ENCODE measurements around the gene MAP3K3. TPM values are rescaled to one million over a fixed set of nuclear protein-coding genes. Genes with fewer than 3 reads are reported as not detected.

Gene MAP3K3
- total and polyA plus RNA-seq, 9 of the 15 experiments (the other 6 are each of a cell fraction or from before 2014, with no cell fraction given): 0.69 to 16.5 (median 12.1) TPM

DNA sequence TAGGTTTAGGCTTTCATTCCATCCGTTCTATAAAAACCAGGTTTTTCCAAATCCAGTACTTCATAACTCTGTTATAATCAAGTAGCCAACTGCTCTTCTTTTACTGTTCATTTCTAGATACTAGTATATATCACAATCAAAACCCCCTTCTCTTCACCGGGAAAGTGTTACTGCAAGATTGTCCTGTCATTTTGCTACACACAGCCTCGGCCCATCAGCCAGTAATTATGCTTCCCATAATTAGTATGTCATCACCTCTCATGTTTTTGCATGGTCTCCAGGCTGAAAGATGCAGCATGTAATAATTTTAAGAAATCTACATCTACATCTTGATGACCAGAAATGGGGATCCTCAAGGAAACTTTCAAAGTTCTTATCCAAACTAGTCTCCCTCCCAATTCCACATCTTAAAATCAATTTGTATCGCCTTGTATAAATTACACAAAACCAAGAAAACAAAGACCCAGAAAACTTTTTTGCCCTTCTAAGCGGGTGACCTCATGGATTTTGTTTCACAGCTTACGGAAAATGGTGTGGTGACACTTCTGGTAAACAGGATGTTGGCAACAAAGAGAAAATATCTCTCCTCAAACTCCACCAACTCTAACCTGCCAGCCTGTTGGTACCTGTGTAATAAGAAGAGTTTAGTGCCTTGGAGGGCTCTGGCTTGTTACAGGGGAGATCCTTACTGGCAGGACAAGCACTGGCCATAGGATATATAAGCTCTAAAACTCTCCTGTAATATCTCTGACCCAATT lies 12.2 kb upstream of the MAP3K3 start:
- ATAC-seq: no peak
- H3K27me3 ChIP-seq (ENCODE audit: control insufficient read depth in 2 of 2, insufficient read depth in 2 of 2, low read length in 2 of 2): no peaks in the 10 kb centered on the region
- no peak overlapping the region for H3K4me2 ChIP-seq (ENCODE audit: insufficient read depth, low read length)
- no peaks in the 10 kb centered on the region for H4K20me1 ChIP-seq (replicated peaks; ENCODE audit: control insufficient read depth, insufficient read depth, low read length)
- no peak overlapping the region for H3K4me3 ChIP-seq
- H3K27ac ChIP-seq (ENCODE audit: extremely low read depth, low read depth, low read length): no peak overlapping the region
- H3K36me3 ChIP-seq (ENCODE audit: control insufficient read depth, insufficient read depth, low read length): peaks cover 44% of the 10 kb centered on the region
- no peak overlapping the region for H3K9ac ChIP-seq (ENCODE audit: insufficient read depth in 1 of 2, low read depth in 2 of 2, low read length in 2 of 2)
- CTCF ChIA-PET (ENCODE audit: low intra/inter-chr PET ratio): no interaction called here
- no peak for DNase-seq (ENCODE audit: extremely low read depth in 1 of 4, low spot score in 3 of 4)
- no peak for FAIRE-seq
- H3K4me1 ChIP-seq (replicated peaks in 1 of 2; ENCODE audit: control insufficient read depth in 2 of 2, insufficient read depth in 2 of 2, low read length in 2 of 2): no peaks in the 10 kb centered on the region
- no peak overlapping the region for H2AFZ ChIP-seq (ENCODE audit: low read depth, low read length)
- no peaks in the 10 kb centered on the region for H3K9me3 ChIP-seq (replicated peaks; ENCODE audit: control insufficient read depth, insufficient read depth, low read depth, low read length)
- no peaks in the 10 kb centered on the region for H3K9me1 ChIP-seq (ENCODE audit: control insufficient read depth, insufficient read depth, low read length)
- BruUV-seq (replicated peaks): no TSS peak
- H3K79me2 ChIP-seq (ENCODE audit: control insufficient read depth, insufficient read depth, low read length): no peaks in the 10 kb centered on the region
- intact Hi-C loops (cut with micrococcal nuclease) (loop anchor here (5.0 kb wide), 2 partner anchors 128 to 528 kb away; no protein-coding TSS in a partner anchor), in situ Hi-C loops (cut with MboI) (no loop called here)
- TF ChIP-seq, protein P1, sequence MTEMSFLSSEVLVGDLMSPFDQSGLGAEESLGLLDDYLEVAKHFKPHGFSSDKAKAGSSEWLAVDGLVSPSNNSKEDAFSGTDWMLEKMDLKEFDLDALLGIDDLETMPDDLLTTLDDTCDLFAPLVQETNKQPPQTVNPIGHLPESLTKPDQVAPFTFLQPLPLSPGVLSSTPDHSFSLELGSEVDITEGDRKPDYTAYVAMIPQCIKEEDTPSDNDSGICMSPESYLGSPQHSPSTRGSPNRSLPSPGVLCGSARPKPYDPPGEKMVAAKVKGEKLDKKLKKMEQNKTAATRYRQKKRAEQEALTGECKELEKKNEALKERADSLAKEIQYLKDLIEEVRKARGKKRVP (CRISPR knock-in tag; IDR thresholded peaks at IDR 0.05): no peak
- TF ChIP-seq, protein P2, sequence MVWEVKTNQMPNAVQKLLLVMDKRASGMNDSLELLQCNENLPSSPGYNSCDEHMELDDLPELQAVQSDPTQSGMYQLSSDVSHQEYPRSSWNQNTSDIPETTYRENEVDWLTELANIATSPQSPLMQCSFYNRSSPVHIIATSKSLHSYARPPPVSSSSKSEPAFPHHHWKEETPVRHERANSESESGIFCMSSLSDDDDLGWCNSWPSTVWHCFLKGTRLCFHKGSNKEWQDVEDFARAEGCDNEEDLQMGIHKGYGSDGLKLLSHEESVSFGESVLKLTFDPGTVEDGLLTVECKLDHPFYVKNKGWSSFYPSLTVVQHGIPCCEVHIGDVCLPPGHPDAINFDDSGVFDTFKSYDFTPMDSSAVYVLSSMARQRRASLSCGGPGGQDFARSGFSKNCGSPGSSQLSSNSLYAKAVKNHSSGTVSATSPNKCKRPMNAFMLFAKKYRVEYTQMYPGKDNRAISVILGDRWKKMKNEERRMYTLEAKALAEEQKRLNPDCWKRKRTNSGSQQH (CRISPR knock-in tag; IDR thresholded peaks at IDR 0.05): no peak
- no peak for TF ChIP-seq KAT8 (IDR thresholded peaks at IDR 0.05; ENCODE audit: low read depth)
- TF ChIP-seq PCBP1 (IDR thresholded peaks at IDR 0.05; ENCODE audit: low read depth, low read length, poor library complexity, severe bottlenecking): no peak
- 87% methylated on average over 6 of the region's 6 CpGs for WGBS (ENCODE audit: insufficient coverage, low coverage, missing lambda C conversion rate)
- POLR2A ChIA-PET: interaction anchor here (2.5 to 3.4 kb wide), 2 partner anchors 8 to 12 kb away, joined by 10 to 14 read pairs; partner anchors contain the start of gene MAP3K3
